GM13977 (cell line): ENCODE results near the gene MRM1.

Experiments
- DNase-seq: peaks from one replicate; pipeline ENCODE4 v3.0.0; 2012; ENCODE audit warnings: low spot score
- in situ Hi-C: fragments of 300-500 bp; cut with MboI; formaldehyde crosslinking; loops from one replicate; pipeline ENCODE4 v1.12.0; 2022; ENCODE audit warnings: low sequenced_read_pairs, low pct_unique_long_range_greater_than_20kb, mixed read lengths, inconsistent platforms; ENCODE audit not compliant: unreplicated experiment
- TF ChIP-seq, protein P1 (sequence below): IDR thresholded peaks from 2 replicates; pipeline ENCODE4 v1.5.1; 2012; ENCODE audit warnings: mild to moderate bottlenecking, control low read depth; ENCODE audit not compliant: insufficient read depth; ENCODE audit errors: extremely low read depth, missing control alignments

MRM1 gene

DNA sequence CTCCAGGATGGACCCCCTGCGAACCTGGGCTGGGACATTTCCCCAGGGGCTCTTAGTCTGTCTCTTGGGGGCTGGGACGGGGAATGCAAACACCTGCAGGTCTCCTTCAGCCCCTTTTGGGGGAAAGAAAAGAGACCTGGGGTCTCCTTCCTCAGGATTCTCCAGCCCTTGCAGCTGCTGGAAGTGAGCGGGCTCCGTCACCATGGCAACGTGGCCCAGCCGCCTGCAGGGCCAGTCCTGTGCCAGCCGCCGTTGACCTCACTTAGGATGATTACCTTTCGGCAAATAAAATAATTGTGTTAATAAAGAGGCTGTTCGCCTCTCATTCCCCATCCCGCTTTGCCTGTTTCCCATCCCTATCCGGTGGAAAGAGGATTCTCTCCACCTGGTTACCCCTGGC lies 25.7 kb downstream of the MRM1 start:
- no peak for DNase-seq
- TF ChIP-seq, protein P1, sequence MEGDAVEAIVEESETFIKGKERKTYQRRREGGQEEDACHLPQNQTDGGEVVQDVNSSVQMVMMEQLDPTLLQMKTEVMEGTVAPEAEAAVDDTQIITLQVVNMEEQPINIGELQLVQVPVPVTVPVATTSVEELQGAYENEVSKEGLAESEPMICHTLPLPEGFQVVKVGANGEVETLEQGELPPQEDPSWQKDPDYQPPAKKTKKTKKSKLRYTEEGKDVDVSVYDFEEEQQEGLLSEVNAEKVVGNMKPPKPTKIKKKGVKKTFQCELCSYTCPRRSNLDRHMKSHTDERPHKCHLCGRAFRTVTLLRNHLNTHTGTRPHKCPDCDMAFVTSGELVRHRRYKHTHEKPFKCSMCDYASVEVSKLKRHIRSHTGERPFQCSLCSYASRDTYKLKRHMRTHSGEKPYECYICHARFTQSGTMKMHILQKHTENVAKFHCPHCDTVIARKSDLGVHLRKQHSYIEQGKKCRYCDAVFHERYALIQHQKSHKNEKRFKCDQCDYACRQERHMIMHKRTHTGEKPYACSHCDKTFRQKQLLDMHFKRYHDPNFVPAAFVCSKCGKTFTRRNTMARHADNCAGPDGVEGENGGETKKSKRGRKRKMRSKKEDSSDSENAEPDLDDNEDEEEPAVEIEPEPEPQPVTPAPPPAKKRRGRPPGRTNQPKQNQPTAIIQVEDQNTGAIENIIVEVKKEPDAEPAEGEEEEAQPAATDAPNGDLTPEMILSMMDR: no peak
- in situ Hi-C loops: loop anchor here (25.0 kb wide), 2 partner anchors 410 to 610 kb away; no protein-coding TSS in a partner anchor

DNA sequence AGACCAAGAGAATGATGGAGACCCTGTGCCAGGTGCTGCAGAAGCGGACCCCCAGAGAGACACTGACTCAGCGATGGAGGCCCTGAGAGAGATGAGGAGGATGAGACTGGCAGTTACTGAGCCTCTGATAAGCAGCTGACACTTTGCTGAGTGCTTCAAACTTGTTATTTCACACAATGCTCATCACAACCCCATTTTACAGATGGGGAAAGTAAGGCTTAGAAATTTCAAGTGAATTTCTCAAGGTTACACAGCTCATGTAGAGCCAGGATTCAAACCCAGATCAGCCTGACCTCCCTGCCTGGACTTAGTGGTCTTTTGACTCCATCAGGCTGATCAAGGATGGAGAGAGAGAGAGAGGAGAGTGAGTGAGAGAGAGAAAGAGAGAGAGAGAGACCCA lies 27.2 kb downstream of the MRM1 start:
- TF ChIP-seq, protein P1: no peak
- in situ Hi-C loops: loop anchor here (25.0 kb wide), 2 partner anchors 409 to 609 kb away; no protein-coding TSS in a partner anchor
- no peak for DNase-seq

DNA sequence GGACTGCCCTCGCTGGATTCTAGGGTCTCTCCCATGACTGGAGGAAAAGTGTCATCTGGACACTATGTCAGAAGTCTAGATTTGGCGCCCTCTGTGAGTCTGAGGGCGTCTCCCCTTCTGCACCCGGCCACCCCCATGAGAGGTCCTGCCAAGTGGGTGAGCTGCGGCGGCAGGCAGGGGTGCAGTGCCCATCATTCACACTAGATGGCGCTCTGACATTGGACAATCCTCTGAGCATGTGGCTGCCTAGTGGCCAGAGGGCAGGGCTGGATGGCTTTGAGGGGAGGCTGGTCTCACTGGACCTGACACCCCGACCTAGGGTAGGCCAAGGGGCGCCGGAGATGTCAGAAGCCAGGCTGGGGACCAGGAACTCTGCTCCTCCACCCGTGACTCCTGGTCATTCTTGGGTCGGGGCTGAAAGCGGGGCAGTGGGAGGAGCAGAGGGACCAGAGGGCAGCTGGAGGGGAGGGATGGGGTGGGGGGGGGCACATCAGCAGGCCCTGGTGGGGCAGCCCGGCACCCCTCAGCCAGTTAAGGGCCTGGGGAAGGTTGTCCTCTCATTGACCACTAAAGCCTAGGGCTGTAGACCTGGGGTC lies 28.0 kb downstream of the MRM1 start:
- DNase-seq: peak; percentile 86
- TF ChIP-seq, protein P1: peak; percentile 99
- in situ Hi-C loops: loop anchor here (25.0 kb wide), 2 partner anchors 408 to 608 kb away; no protein-coding TSS in a partner anchor

DNA sequence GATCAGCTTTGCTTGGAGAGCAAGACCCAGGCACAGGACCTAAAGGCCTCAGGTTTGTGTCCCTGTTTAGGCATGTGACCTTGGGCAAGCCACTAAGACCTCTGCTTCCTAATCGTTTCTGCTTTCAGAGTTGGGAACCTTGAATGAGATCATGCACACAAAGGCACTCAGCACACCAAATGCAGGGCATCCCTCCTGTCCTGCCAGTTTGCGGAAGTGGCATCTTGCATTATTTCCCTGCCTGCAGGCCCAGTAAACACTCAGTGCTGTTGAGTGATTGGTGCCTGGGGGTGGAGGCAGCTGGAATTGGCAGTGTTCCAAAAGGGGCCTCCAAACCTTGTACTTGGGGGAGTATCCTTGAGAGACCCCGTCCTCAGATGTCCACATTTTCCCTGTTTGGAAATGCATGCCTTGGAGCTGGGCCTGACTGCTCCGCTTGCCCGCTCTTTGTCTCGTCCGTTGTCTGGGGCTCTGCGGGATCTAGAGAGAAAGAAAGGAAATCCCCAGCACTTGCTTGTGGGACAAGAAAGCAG lies 28.7 kb downstream of the MRM1 start:
- TF ChIP-seq, protein P1: no peak
- in situ Hi-C loops: loop anchor here (25.0 kb wide), 2 partner anchors 407 to 607 kb away; no protein-coding TSS in a partner anchor
- no peak for DNase-seq

DNA sequence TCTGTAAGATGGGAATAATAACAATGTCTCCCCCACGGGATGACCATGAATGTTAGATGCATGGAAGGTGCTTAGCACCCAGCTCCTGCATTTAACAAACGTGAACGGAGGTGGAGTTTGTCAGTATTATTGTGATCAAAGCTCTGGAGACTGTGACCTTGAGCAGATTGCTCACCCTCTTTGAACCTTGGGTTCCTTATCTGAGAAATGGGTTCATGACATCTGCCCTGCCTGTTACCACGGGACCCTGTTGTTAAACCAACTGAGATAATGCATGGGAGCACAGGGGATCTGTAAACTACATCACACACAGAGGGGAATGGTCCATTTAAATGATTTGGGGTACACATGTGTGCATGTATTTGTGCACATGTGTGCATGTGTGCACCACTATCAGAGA lies 29.6 kb downstream of the MRM1 start:
- no peak for DNase-seq
- TF ChIP-seq, protein P1: no peak
- in situ Hi-C loops: loop anchor here (25.0 kb wide), 2 partner anchors 406 to 606 kb away; no protein-coding TSS in a partner anchor

DNA sequence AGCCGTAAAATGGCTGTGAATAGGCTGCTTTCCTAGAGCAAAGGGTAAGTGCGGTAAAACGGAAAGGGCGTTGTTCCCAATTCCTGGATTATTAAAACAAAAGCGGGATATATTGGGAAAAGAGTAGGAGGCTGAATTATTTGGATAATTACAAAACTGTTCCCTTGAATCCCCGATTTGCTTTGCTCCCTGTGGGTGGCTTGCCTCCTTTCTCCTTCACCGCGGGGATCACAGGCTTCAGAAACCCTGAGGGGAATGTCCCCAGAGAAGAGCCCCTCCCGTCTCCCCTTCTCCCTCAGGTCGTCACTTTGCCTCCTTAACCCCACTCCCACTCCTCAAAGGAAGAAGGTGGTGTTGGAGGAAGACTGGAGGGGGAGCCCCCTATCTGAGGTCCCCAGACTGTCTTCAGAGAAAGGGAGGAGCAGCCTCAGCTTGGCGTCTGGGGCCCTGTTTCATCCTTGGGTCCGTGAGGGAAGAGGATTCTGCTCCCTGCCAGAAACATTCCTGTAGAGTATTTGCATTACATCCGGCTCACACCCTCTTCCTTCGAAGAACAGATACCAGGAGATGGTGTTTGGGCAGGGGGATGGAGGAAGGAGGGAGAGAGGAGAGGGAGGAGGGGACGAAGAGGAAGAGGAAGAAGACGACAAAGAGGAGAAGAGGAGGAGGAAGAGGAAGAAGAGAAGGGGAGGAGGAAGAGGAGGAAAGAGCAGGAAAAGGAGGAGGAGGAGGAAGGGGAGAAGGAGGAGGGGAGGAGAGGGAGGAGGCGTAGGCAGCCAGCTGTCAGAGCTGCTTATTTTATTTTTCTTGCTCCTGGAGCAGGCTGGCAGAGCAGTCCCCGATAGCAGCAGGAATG lies 31.8 kb downstream of the MRM1 start:
- TF ChIP-seq, protein P1: no peak
- DNase-seq: no peak
- in situ Hi-C loops: loop anchor here (25.0 kb wide), 2 partner anchors 404 to 604 kb away; no protein-coding TSS in a partner anchor
